ENCODE results near the gene ASPHD1. TPM values are rescaled to one million over a fixed set of nuclear protein-coding genes. Genes with fewer than 3 reads are reported as not detected.

The ASPHD1 gene
- total and polyA plus RNA-seq, 7 experiments from 2014 or later = 0.27 TPM; not detected in 6

GRCh38 chr16:29912087-29912486, 11.8 kb downstream of the ASPHD1 start:
- CTCF ChIA-PET = no interaction called here
- POLR2A ChIA-PET = interaction anchor here (1.5 kb wide), 1 partner anchor 14 kb away, joined by 3 read pairs; the partner anchor contains the start of gene KCTD13

GRCh38 chr16:29913514-29913913, 13.2 kb downstream of the ASPHD1 start:
- Mint-ChIP-seq H3K27me3 (no peaks in the 10 kb centered on the region), H3K36me3 (peaks cover 0 to 29% (median 4%) of the 10 kb centered on the region in 5 donors), H3K27ac (peak overlapping the region in 1 of 9 donors; percentile 36), H3K9me3 (no peaks in the 10 kb centered on the region), H3K4me1 (peaks cover 0 to 8% (median 0%) of the 10 kb centered on the region in 7 donors), H3K4me3 (no peak overlapping the region)
- intact Hi-C loops (cut with micrococcal nuclease) = no loop called here
- no peaks in the 10 kb centered on the region for H3K9me3 ChIP-seq (ENCODE audit: control insufficient read depth in 2 of 3, low read length in 3 of 3)
- CTCF ChIA-PET = no interaction called here
- no peak overlapping the region for H3K27ac ChIP-seq (ENCODE audit: low read depth, low read length)
- no peaks in the 10 kb centered on the region for H3K4me1 ChIP-seq (ENCODE audit: control insufficient read depth in 2 of 2, insufficient read depth in 2 of 2, low read length in 2 of 2)
- H3K4me3 ChIP-seq (ENCODE audit: low read length) = no peak overlapping the region
- POLR2A ChIA-PET = no interaction called here
- DNase-seq = no peak
- H3K27me3 ChIP-seq (ENCODE audit: control insufficient read depth in 2 of 2, insufficient read depth in 2 of 2, low read length in 2 of 2) = no peaks in the 10 kb centered on the region
- H3K36me3 ChIP-seq (ENCODE audit: control insufficient read depth in 2 of 3, insufficient read depth in 3 of 3, low read length in 3 of 3) = peaks cover 0 to 24% (median 4%) of the 10 kb centered on the region in 3 experiments
- ATAC-seq = no peak

More at GRCh38 chr16:29912087-29912486, 11.8 kb downstream of the ASPHD1 start:
- H3K27ac Mint-ChIP-seq = peak overlapping the region in 1 of 9 donors; percentile 39
- no peaks in the 10 kb centered on the region for H3K27me3 Mint-ChIP-seq
- peaks cover 0 to 21% (median 0%) of the 10 kb centered on the region in 3 experiments for H3K36me3 ChIP-seq (ENCODE audit: control insufficient read depth in 2 of 3, insufficient read depth in 3 of 3, low read length in 3 of 3)
- no peak overlapping the region for H3K4me3 Mint-ChIP-seq
- peaks cover 0 to 30% (median 7%) of the 10 kb centered on the region in 5 donors for H3K36me3 Mint-ChIP-seq
- H3K27me3 ChIP-seq (ENCODE audit: control insufficient read depth in 2 of 2, insufficient read depth in 2 of 2, low read length in 2 of 2) = no peaks in the 10 kb centered on the region
- ATAC-seq = no peak
- peaks cover 0 to 10% (median 0%) of the 10 kb centered on the region in 7 donors for H3K4me1 Mint-ChIP-seq
- no peaks in the 10 kb centered on the region for H3K9me3 ChIP-seq (ENCODE audit: control insufficient read depth in 2 of 3, low read length in 3 of 3)
- H3K4me3 ChIP-seq (ENCODE audit: low read length) = no peak overlapping the region
- H3K9me3 Mint-ChIP-seq = no peaks in the 10 kb centered on the region
- DNase-seq = no peak
- no peaks in the 10 kb centered on the region for H3K4me1 ChIP-seq (ENCODE audit: control insufficient read depth in 2 of 2, insufficient read depth in 2 of 2, low read length in 2 of 2)
- intact Hi-C loops (cut with micrococcal nuclease) = no loop called here
- H3K27ac ChIP-seq (ENCODE audit: low read depth, low read length) = no peak overlapping the region

- ChIA-PET POLR2A (interaction anchor here (0.5 to 2.9 kb wide), 3 partner anchors 10 to 92 kb away, joined by 3 to 12 read pairs (median 4); partner anchors contain the start of gene KCTD13), CTCF (no interaction called here)
- no peaks in the 10 kb centered on the region for H3K27me3 Mint-ChIP-seq
- no peak overlapping the region for H3K4me3 Mint-ChIP-seq
- peaks cover 1 to 35% (median 5%) of the 10 kb centered on the region in 5 donors for H3K36me3 Mint-ChIP-seq
- Histone ChIP-seq H3K4me1 (ENCODE audit: control insufficient read depth in 2 of 2, insufficient read depth in 2 of 2, low read length in 2 of 2) (no peaks in the 10 kb centered on the region), H3K9me3 (ENCODE audit: control insufficient read depth in 2 of 3, low read length in 3 of 3) (no peaks in the 10 kb centered on the region), H3K36me3 (ENCODE audit: control insufficient read depth in 2 of 3, insufficient read depth in 3 of 3, low read length in 3 of 3) (peaks cover 0 to 41% (median 4%) of the 10 kb centered on the region in 3 experiments), H3K27me3 (ENCODE audit: control insufficient read depth in 2 of 2, insufficient read depth in 2 of 2, low read length in 2 of 2) (no peaks in the 10 kb centered on the region), H3K27ac (ENCODE audit: low read depth, low read length) (no peak overlapping the region), H3K4me3 (ENCODE audit: low read length) (no peak overlapping the region)
- DNase-seq (no peak), ATAC-seq (no peak)
- intact Hi-C loops (cut with micrococcal nuclease) = no loop called here
- H3K27ac Mint-ChIP-seq = peak overlapping the region in 1 of 9 donors; percentile 33
- no peaks in the 10 kb centered on the region for H3K9me3 Mint-ChIP-seq
- peaks cover 6 to 10% (median 9%) of the 10 kb centered on the region in 7 donors for H3K4me1 Mint-ChIP-seq
Measured at GRCh38 chr16:29915590-29916247, 15.4 kb downstream of the ASPHD1 start.

- no peaks in the 10 kb centered on the region for H3K9me3 Mint-ChIP-seq
- ATAC-seq (no peak), DNase-seq (no peak)
- CTCF ChIA-PET = interaction anchor here (0.8 to 1.2 kb wide), 2 partner anchors 51 to 80 kb away, joined by 3 to 5 read pairs; no protein-coding TSS in a partner anchor
- peaks cover 1 to 42% (median 9%) of the 10 kb centered on the region in 5 donors for H3K36me3 Mint-ChIP-seq
- Histone ChIP-seq H3K4me1 (ENCODE audit: control insufficient read depth in 2 of 2, insufficient read depth in 2 of 2, low read length in 2 of 2) (no peaks in the 10 kb centered on the region), H3K9me3 (ENCODE audit: control insufficient read depth in 2 of 3, low read length in 3 of 3) (no peaks in the 10 kb centered on the region), H3K27ac (ENCODE audit: low read depth, low read length) (no peak overlapping the region), H3K4me3 (ENCODE audit: low read length) (no peak overlapping the region), H3K36me3 (ENCODE audit: control insufficient read depth in 2 of 3, insufficient read depth in 3 of 3, low read length in 3 of 3) (peaks cover 0 to 52% (median 8%) of the 10 kb centered on the region in 3 experiments), H3K27me3 (ENCODE audit: control insufficient read depth in 2 of 2, insufficient read depth in 2 of 2, low read length in 2 of 2) (no peaks in the 10 kb centered on the region)
- no peak overlapping the region for H3K4me3 Mint-ChIP-seq
- POLR2A ChIA-PET = interaction anchor here (2.9 kb wide), 1 partner anchor 9 kb away, joined by 12 read pairs; the partner anchor contains the start of gene KCTD13
- H3K27me3 Mint-ChIP-seq = no peaks in the 10 kb centered on the region
- no peak overlapping the region for H3K27ac Mint-ChIP-seq
- H3K4me1 Mint-ChIP-seq = peaks cover 9 to 17% (median 13%) of the 10 kb centered on the region in 7 donors
- intact Hi-C loops (cut with micrococcal nuclease) = no loop called here
Measured at GRCh38 chr16:29916979-29917378, 16.7 kb downstream of the ASPHD1 start.

- Histone ChIP-seq H3K9me3 (ENCODE audit: control insufficient read depth in 2 of 3, low read length in 3 of 3) (no peaks in the 10 kb centered on the region), H3K4me1 (ENCODE audit: control insufficient read depth in 2 of 2, insufficient read depth in 2 of 2, low read length in 2 of 2) (peaks cover 7 to 12% of the 10 kb centered on the region in 2 donors), H3K36me3 (ENCODE audit: control insufficient read depth in 2 of 3, insufficient read depth in 3 of 3, low read length in 3 of 3) (peaks cover 0 to 53% (median 8%) of the 10 kb centered on the region in 3 experiments), H3K27me3 (ENCODE audit: control insufficient read depth in 2 of 2, insufficient read depth in 2 of 2, low read length in 2 of 2) (no peaks in the 10 kb centered on the region), H3K27ac (ENCODE audit: low read depth, low read length) (no peak overlapping the region), H3K4me3 (ENCODE audit: low read length) (no peak overlapping the region)
- peaks cover 6 to 34% (median 9%) of the 10 kb centered on the region in 5 donors for H3K36me3 Mint-ChIP-seq
- ChIA-PET POLR2A (interaction anchor here (1.0 kb wide), 1 partner anchor 41 kb away, joined by 3 read pairs; no protein-coding TSS in a partner anchor), CTCF (interaction anchor here (0.6 kb wide), 1 partner anchor 200 kb away, joined by 4 read pairs; no protein-coding TSS in a partner anchor)
- peak overlapping the region in 1 of 9 donors; percentile 18 for H3K27ac Mint-ChIP-seq
- ATAC-seq (no peak), DNase-seq (no peak)
- H3K4me3 Mint-ChIP-seq = no peak overlapping the region
- intact Hi-C loops (cut with micrococcal nuclease) = loop anchor here in 1 of 2 donors (10.0 kb wide), 1 partner anchor 114 kb away; the partner anchor contains the start of gene TLCD3B
- H3K9me3 Mint-ChIP-seq = no peaks in the 10 kb centered on the region
- peaks cover 27 to 41% (median 39%) of the 10 kb centered on the region in 7 donors for H3K4me1 Mint-ChIP-seq
- no peaks in the 10 kb centered on the region for H3K27me3 Mint-ChIP-seq
Measured at GRCh38 chr16:29920288-29921033, 20.2 kb downstream of the ASPHD1 start.

GRCh38 chr16:29921034-29921385, 20.7 kb downstream of the ASPHD1 start:
- DNase-seq = no peak
- no peak overlapping the region for H3K4me3 ChIP-seq (ENCODE audit: low read length)
- no peaks in the 10 kb centered on the region for H3K27me3 Mint-ChIP-seq
- ATAC-seq = no peak
- peaks cover 7 to 12% of the 10 kb centered on the region in 2 donors for H3K4me1 ChIP-seq (ENCODE audit: control insufficient read depth in 2 of 2, insufficient read depth in 2 of 2, low read length in 2 of 2)
- no peaks in the 10 kb centered on the region for H3K9me3 ChIP-seq (ENCODE audit: control insufficient read depth in 2 of 3, low read length in 3 of 3)
- peaks cover 26 to 42% (median 36%) of the 10 kb centered on the region in 7 donors for H3K4me1 Mint-ChIP-seq
- intact Hi-C loops (cut with micrococcal nuclease) = loop anchor here in 1 of 2 donors (10.0 kb wide), 1 partner anchor 114 kb away; the partner anchor contains the start of gene TLCD3B
- peaks cover 0 to 54% (median 8%) of the 10 kb centered on the region in 3 experiments for H3K36me3 ChIP-seq (ENCODE audit: control insufficient read depth in 2 of 3, insufficient read depth in 3 of 3, low read length in 3 of 3)
- H3K36me3 Mint-ChIP-seq = peaks cover 6 to 34% (median 9%) of the 10 kb centered on the region in 5 donors
- ChIA-PET CTCF (interaction anchor here (0.6 kb wide), 1 partner anchor 201 kb away, joined by 4 read pairs; no protein-coding TSS in a partner anchor), POLR2A (interaction anchor here (1.0 kb wide), 1 partner anchor 40 kb away, joined by 3 read pairs; no protein-coding TSS in a partner anchor)
- peak overlapping the region in 4 of 9 donors; percentile 15 to 59 (median 20) for H3K27ac Mint-ChIP-seq
- H3K27me3 ChIP-seq (ENCODE audit: control insufficient read depth in 2 of 2, insufficient read depth in 2 of 2, low read length in 2 of 2) = no peaks in the 10 kb centered on the region
- no peak overlapping the region for H3K27ac ChIP-seq (ENCODE audit: low read depth, low read length)
- no peaks in the 10 kb centered on the region for H3K9me3 Mint-ChIP-seq
- peak overlapping the region in 1 of 10 donors; percentile 51 for H3K4me3 Mint-ChIP-seq

Measured in naive thymus-derived CD4-positive, alpha-beta T cell (primary cell).